ENCODE measurements around the gene C6orf15. TPM values are rescaled to one million over a fixed set of nuclear protein-coding genes. Genes with fewer than 3 reads are reported as not detected.

C6orf15 gene
- total and polyA plus RNA-seq, 2 of the 8 experiments (the other 6 are each of a cell fraction or from before 2014, with no cell fraction given): not detected

DNA sequence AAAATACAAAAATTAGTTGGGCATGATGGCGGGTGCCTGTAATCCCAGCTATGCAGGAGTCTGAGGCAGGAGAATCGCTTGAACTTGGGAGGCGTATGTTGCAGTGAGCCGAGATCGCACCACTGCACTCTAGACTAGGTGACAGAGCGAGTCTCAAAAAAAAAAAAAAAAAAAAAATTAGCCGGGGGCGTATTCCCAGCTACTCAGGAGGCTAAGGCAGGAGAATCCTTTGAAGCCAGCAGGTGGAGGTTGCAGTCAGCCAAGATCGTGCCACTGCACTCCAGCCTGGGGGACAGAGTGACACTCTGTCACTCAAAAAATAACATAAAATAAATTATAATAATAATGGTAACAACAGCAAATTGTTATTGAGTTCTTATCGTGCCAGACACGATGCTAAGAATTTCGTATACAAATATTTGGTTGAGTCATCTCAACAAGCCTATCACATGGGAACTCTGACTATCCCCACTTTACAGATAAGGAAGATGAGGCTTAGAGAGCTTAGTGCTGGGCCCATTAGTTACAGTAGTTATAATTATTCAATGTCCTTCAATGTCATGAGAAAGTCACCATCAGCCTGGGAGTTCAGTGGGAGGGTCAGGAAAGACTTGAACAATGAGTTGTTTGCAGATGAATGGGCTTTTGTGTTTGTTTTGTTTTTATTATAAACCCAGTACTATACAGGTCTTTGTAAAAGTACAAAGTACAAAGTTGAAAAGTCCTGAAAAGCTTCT lies 19.4 kb downstream of the C6orf15 start:
- no peaks in the 10 kb centered on the region for H3K27me3 ChIP-seq (replicated peaks in 1 of 4; ENCODE audit: control insufficient read depth in 3 of 4, extremely low read depth in 1 of 4, insufficient read depth in 3 of 4, low read length in 3 of 4)
- H3K23me2 ChIP-seq (ENCODE audit: low read depth, low read length): no peaks in the 10 kb centered on the region
- WGBS, 2 experiments (ENCODE audit: extremely low coverage in 1 of 2, insufficient coverage in 1 of 2, insufficient read length in 1 of 2, insufficient replicate concordance in 2 of 2, low coverage in 1 of 2, low lambda C conversion rate in 2 of 2, missing lambda C conversion rate in 1 of 2): 93% methylated on average over 11 of the region's 12 CpGs; no CpG with 5 or more reads in 1 of the 2 experiments
- no peak overlapping the region for H3K27ac ChIP-seq (ENCODE audit: low read depth, low read length)
- no peak overlapping the region for H4K8ac ChIP-seq (ENCODE audit: extremely low read depth, insufficient read depth, low read length)
- H3K9me3 ChIP-seq (ENCODE audit: insufficient read depth in 2 of 2, low read depth in 1 of 2, low read length in 1 of 2): no peaks in the 10 kb centered on the region
- no peak overlapping the region for H2AFZ ChIP-seq (ENCODE audit: low read length)
- ChIA-PET CTCF (ENCODE audit: partially characterized antibody) (interaction anchor here (0.7 to 3.4 kb wide), 13 partner anchors 8 to 178 kb away, joined by 3 to 18 read pairs (median 5); partner anchors contain the start of gene VARS2), POLR2A (ENCODE audit: partially characterized antibody) (interaction anchor here (1.4 kb wide), 1 partner anchor 18 kb away, joined by 3 read pairs; no protein-coding TSS in a partner anchor)
- H3K14ac ChIP-seq (ENCODE audit: insufficient read length): no peak overlapping the region
- no peaks in the 10 kb centered on the region for H3K79me1 ChIP-seq (ENCODE audit: low read depth, low read length)
- H3K4me2 ChIP-seq (ENCODE audit: insufficient read depth in 1 of 2, low read depth in 2 of 2, low read length in 2 of 2): no peak overlapping the region
- no peak overlapping the region for H3K9ac ChIP-seq (replicated peaks in 1 of 4; ENCODE audit: extremely low read depth in 1 of 4, low read depth in 3 of 4, low read length in 3 of 4)
- no peak overlapping the region for H4K91ac ChIP-seq (replicated peaks; ENCODE audit: insufficient read length, low read length)
- H2AK5ac ChIP-seq (ENCODE audit: low read depth, low read length): no peak overlapping the region
- no peak overlapping the region for H2BK15ac ChIP-seq (ENCODE audit: low read length)
- DNase-seq (ENCODE audit: low read depth in 1 of 2, low spot score in 2 of 2) (no peak), FAIRE-seq (no peak)
- H2BK12ac ChIP-seq (ENCODE audit: low read depth, low read length): no peak overlapping the region
- H4K5ac ChIP-seq (ENCODE audit: insufficient read length, low read depth, low read length): no peak overlapping the region
- TF ChIP-seq SIN3A (conservative IDR thresholded peaks at IDR 0.05 in 1 of 2, IDR thresholded peaks at IDR 0.05 in 1 of 2; ENCODE audit: low read depth in 1 of 2, low read length in 2 of 2) (no peak), SRF (IDR thresholded peaks at IDR 0.05; ENCODE audit: low read depth, low read length) (no peak), SP4 (IDR thresholded peaks at IDR 0.05; ENCODE audit: low read length) (no peak), SP2 (IDR thresholded peaks at IDR 0.05; ENCODE audit: low read length) (no peak), BACH1 (IDR thresholded peaks at IDR 0.05; ENCODE audit: low read length) (no peak), BCL11A (IDR thresholded peaks at IDR 0.05; ENCODE audit: low read depth in 2 of 2, low read length in 2 of 2) (no peak), ATF2 (IDR thresholded peaks at IDR 0.05; ENCODE audit: low read length) (no peak), NANOG (IDR thresholded peaks at IDR 0.05; ENCODE audit: insufficient read depth, low read depth, low read length, poor library complexity, severe bottlenecking) (no peak), RXRA (IDR thresholded peaks at IDR 0.05; ENCODE audit: insufficient read depth, low read depth, low read length) (no peak), CREB1 (IDR thresholded peaks at IDR 0.05) (no peak), NRF1 (IDR thresholded peaks at IDR 0.05; ENCODE audit: low read depth, low read length) (no peak)
- H3K56ac ChIP-seq (replicated peaks; ENCODE audit: insufficient read length, low read depth, low read length): no peak overlapping the region
- no peak overlapping the region for H3K18ac ChIP-seq (ENCODE audit: extremely low read depth, low read length)
- no peaks in the 10 kb centered on the region for H4K20me1 ChIP-seq (replicated peaks in 1 of 2; ENCODE audit: control insufficient read depth in 1 of 2, insufficient read depth in 2 of 2, low read length in 2 of 2)
- H3K79me2 ChIP-seq (ENCODE audit: control insufficient read depth in 1 of 2, insufficient read depth in 2 of 2, low read length in 2 of 2): no peaks in the 10 kb centered on the region
- no peaks in the 10 kb centered on the region for H3K36me3 ChIP-seq (ENCODE audit: control insufficient read depth in 2 of 4, insufficient read depth in 4 of 4, low read length in 3 of 4)
- no peak overlapping the region for H3K23ac ChIP-seq (ENCODE audit: insufficient read length)
- no peak overlapping the region for H2BK120ac ChIP-seq (replicated peaks; ENCODE audit: low read depth, low read length)
- H2BK5ac ChIP-seq (ENCODE audit: low read depth, low read length): no peak overlapping the region
- H3K4me1 ChIP-seq (replicated peaks in 1 of 4; ENCODE audit: control insufficient read depth in 3 of 4, insufficient read depth in 4 of 4, low read length in 3 of 4): peaks cover 0 to 3% (median 0%) of the 10 kb centered on the region in 4 experiments; a peak in 3 of 7 replicates
- H2BK20ac ChIP-seq (ENCODE audit: low read length): no peak overlapping the region
- H3K4me3 ChIP-seq (ENCODE audit: extremely low read depth in 1 of 4, insufficient read depth in 2 of 4, low read depth in 3 of 4, low read length in 4 of 4): no peak overlapping the region
- H3K4ac ChIP-seq (replicated peaks; ENCODE audit: insufficient read length, low read depth, low read length): no peak overlapping the region

Data from H1 (cell line).